A673 (cell line): Measurements from ENCODE around the gene CRYGS.

ENCODE experiments used
- CTCF ChIP-seq: fragments of 300-800, 200-600 bp; sonication (generic); conservative IDR thresholded peaks from 2 replicates; pipeline ENCODE4 v1.5.1; 2017; ENCODE audit warnings: low read depth, mild to moderate bottlenecking, antibody characterized with exemption, low read length, moderate library complexity, mixed read lengths
- EZH2 ChIP-seq: fragments of 200-600 bp; sonication (generic); IDR thresholded peaks from 2 replicates; pipeline ENCODE4 v1.6.1; 2017; ENCODE audit warnings: borderline replicate concordance, low read depth, mild to moderate bottlenecking, mixed read lengths, antibody characterized with exemption, low read length; ENCODE audit not compliant: poor library complexity, severe bottlenecking

GRCh38 chr3:186523434-186523833 is 20.7 kb downstream of the CRYGS start:
- TF ChIP-seq CTCF = no peak
- no peak for TF ChIP-seq EZH2
